OCI-LY1 (cell line): ENCODE results near the gene PLAC9.

Experiments
- H2AFZ ChIP-seq: fragments of 200-600 bp; sonication (generic), shearing (Covaris generic); 2 replicates; pipeline ENCODE4 v1.6.0; 2014; ENCODE audit warnings: antibody characterized with exemption, mild to moderate bottlenecking, low read length
- H3F3A ChIP-seq: fragments of 200-600 bp; sonication (generic), shearing (Covaris generic); 2 replicates; pipeline ENCODE4 v1.6.0; 2014; ENCODE audit warnings: mild to moderate bottlenecking, antibody characterized with exemption, low read length, moderate library complexity; ENCODE audit not compliant: insufficient read depth
- H3K27ac ChIP-seq: fragments of 200-600 bp; sonication (generic); 2 replicates; pipeline ENCODE4 v1.5.1; 2014; ENCODE audit warnings: low read length, mixed run types, mild to moderate bottlenecking, low read depth; ENCODE audit not compliant: poor library complexity, severe bottlenecking
- H3K27me3 ChIP-seq: fragments of 200-600 bp; sonication (generic); 2 replicates; pipeline ENCODE4 v1.6.0; 2014; ENCODE audit warnings: antibody characterized with exemption, mild to moderate bottlenecking, low read length, moderate library complexity; ENCODE audit not compliant: insufficient read depth
- H3K36me3 ChIP-seq: fragments of 200-600 bp; sonication (generic); 2 replicates; pipeline ENCODE4 v1.6.1; 2014; ENCODE audit warnings: mild to moderate bottlenecking, antibody characterized with exemption, low read length, moderate library complexity, mixed read lengths; ENCODE audit not compliant: insufficient read depth
- H3K4me1 ChIP-seq: fragments of 200-600 bp; sonication (generic); 2 replicates; pipeline ENCODE4 v1.5.1; 2014; ENCODE audit warnings: mild to moderate bottlenecking, low read length, moderate library complexity; ENCODE audit not compliant: insufficient read depth, severe bottlenecking
- H3K4me2 ChIP-seq: fragments of 200-600 bp; sonication (generic), shearing (Covaris generic); 2 replicates; pipeline ENCODE4 v1.6.1; 2014; ENCODE audit warnings: low read length
- H3K4me3 ChIP-seq: fragments of 200-600 bp; sonication (generic); 2 replicates; pipeline ENCODE4 v1.5.1; 2014; ENCODE audit warnings: low read length, low read depth, mild to moderate bottlenecking, mixed read lengths; ENCODE audit not compliant: poor library complexity, severe bottlenecking
- H3K79me2 ChIP-seq: fragments of 200-600 bp; shearing (Covaris generic); 2 replicates; pipeline ENCODE4 v1.6.1; 2016; ENCODE audit warnings: mixed run types, low read length, mixed read lengths; ENCODE audit not compliant: insufficient read depth
- H3K9ac ChIP-seq: fragments of 200-600 bp; sonication (generic), shearing (Covaris generic); 2 replicates; pipeline ENCODE4 v1.6.1; 2014; ENCODE audit warnings: mild to moderate bottlenecking, low read length, mixed read lengths
- H3K9me2 ChIP-seq: fragments of 200-600 bp; sonication (generic), shearing (Covaris generic); 2 replicates; pipeline ENCODE4 v1.6.1; 2014; ENCODE audit warnings: low read depth, mild to moderate bottlenecking, low read length, mixed read lengths
- H3K9me3 ChIP-seq: fragments of 200-600 bp; shearing (Covaris generic); 2 replicates; pipeline ENCODE4 v1.6.1; 2014; ENCODE audit warnings: low read length, mixed read lengths
- H4K20me1 ChIP-seq: fragments of 200-600 bp; sonication (generic), shearing (Covaris generic); 2 replicates; pipeline ENCODE4 v1.6.0; 2016; ENCODE audit warnings: mild to moderate bottlenecking, low read length; ENCODE audit not compliant: insufficient read depth
- CTCF ChIP-seq: fragments of 200-600 bp; sonication (generic), shearing (Covaris generic); IDR thresholded peaks from 2 replicates; pipeline ENCODE4 v1.5.1; 2017; ENCODE audit warnings: mild to moderate bottlenecking, antibody characterized with exemption, low read length, moderate library complexity, mixed read lengths
- EZH2 ChIP-seq: fragments of 200-600 bp; sonication (generic), shearing (Covaris generic); IDR thresholded peaks from 2 replicates; pipeline ENCODE4 v1.8.0; 2017; ENCODE audit warnings: borderline replicate concordance, mixed run types, mild to moderate bottlenecking, antibody characterized with exemption, low read length, moderate library complexity, mixed read lengths

PLAC9 gene

GRCh38 chr10:80171248-80171660 is 38.7 kb downstream of the PLAC9 start:
- Histone ChIP-seq H2AFZ (no peak overlapping the region), H3K4me1 (peaks cover 10% of the 10 kb centered on the region), H3K27me3 (no peaks in the 10 kb centered on the region), H3K9ac (no peak overlapping the region), H3F3A (no peaks in the 10 kb centered on the region), H3K4me2 (no peak overlapping the region), H3K4me3 (no peak overlapping the region), H3K36me3 (peaks cover 12% of the 10 kb centered on the region; the same call in 1 of the 2 replicates), H3K9me2 (no peaks in the 10 kb centered on the region), H3K27ac (no peak overlapping the region), H3K9me3 (no peaks in the 10 kb centered on the region), H3K79me2 (no peaks in the 10 kb centered on the region), H4K20me1 (no peaks in the 10 kb centered on the region)
- TF ChIP-seq CTCF (no peak), EZH2 (no peak)

- Histone ChIP-seq H3K36me3 (peaks cover 12% of the 10 kb centered on the region; the same call in 1 of the 2 replicates), H4K20me1 (no peaks in the 10 kb centered on the region), H3K4me1 (peaks cover 10% of the 10 kb centered on the region), H3K79me2 (no peaks in the 10 kb centered on the region), H2AFZ (no peak overlapping the region), H3K9ac (no peak overlapping the region), H3K27me3 (no peaks in the 10 kb centered on the region), H3F3A (no peaks in the 10 kb centered on the region), H3K9me2 (no peaks in the 10 kb centered on the region), H3K4me3 (no peak overlapping the region), H3K9me3 (no peaks in the 10 kb centered on the region), H3K27ac (peak overlapping the region; percentile 47), H3K4me2 (no peak overlapping the region)
- TF ChIP-seq EZH2 (no peak), CTCF (no peak)
Observed at GRCh38 chr10:80172896-80173295, 40.4 kb downstream of the PLAC9 start.

GRCh38 chr10:80173466-80173865 is 40.9 kb downstream of the PLAC9 start:
- Histone ChIP-seq H3K4me1 (peaks cover 12% of the 10 kb centered on the region), H3F3A (no peaks in the 10 kb centered on the region), H3K9me2 (no peaks in the 10 kb centered on the region), H3K4me3 (no peak overlapping the region), H3K79me2 (no peaks in the 10 kb centered on the region), H3K9ac (no peak overlapping the region), H3K27ac (peak overlapping the region; percentile 47), H3K4me2 (peak overlapping the region; percentile 9; the same call in 1 of the 2 replicates), H3K9me3 (no peaks in the 10 kb centered on the region), H4K20me1 (no peaks in the 10 kb centered on the region), H2AFZ (no peak overlapping the region), H3K36me3 (peaks cover 12% of the 10 kb centered on the region; the same call in 1 of the 2 replicates), H3K27me3 (no peaks in the 10 kb centered on the region)
- TF ChIP-seq CTCF (no peak), EZH2 (no peak)
